BLaER1 (cell line): ENCODE measurements around the gene IFITM2.

Source experiments
- H3K27ac ChIP-seq: shearing (Covaris generic); formaldehyde crosslinking; 2 replicates; pipeline ENCODE4 v1.8.1; 2022
- H3K27me3 ChIP-seq: shearing (Covaris generic); formaldehyde crosslinking; 2 replicates; pipeline ENCODE4 v1.8.1; 2022
- H3K36me3 ChIP-seq: shearing (Covaris generic); formaldehyde crosslinking; 2 replicates; pipeline ENCODE4 v1.8.1; 2022
- H3K4me1 ChIP-seq: shearing (Covaris generic); formaldehyde crosslinking; 2 replicates; pipeline ENCODE4 v1.8.1; 2022
- H3K4me2 ChIP-seq: shearing (Covaris generic); formaldehyde crosslinking; 2 replicates; pipeline ENCODE4 v1.8.1; 2022
- H3K4me3 ChIP-seq: shearing (Covaris generic); formaldehyde crosslinking; 2 replicates; pipeline ENCODE4 v1.8.1; 2022
- H3K9ac ChIP-seq: shearing (Covaris generic); formaldehyde crosslinking; 2 replicates; pipeline ENCODE4 v1.8.1; 2022
- H3K9me3 ChIP-seq: shearing (Covaris generic); formaldehyde crosslinking; 2 replicates; pipeline ENCODE4 v1.8.1; 2022
- H4K20me1 ChIP-seq: shearing (Covaris generic); formaldehyde crosslinking; 2 replicates; pipeline ENCODE4 v1.8.1; 2022
- Cebpa-rat ChIP-seq: shearing (Covaris generic); IDR thresholded peaks from 2 replicates; pipeline ENCODE4 v1.8.1; 2022

Gene IFITM2

DNA sequence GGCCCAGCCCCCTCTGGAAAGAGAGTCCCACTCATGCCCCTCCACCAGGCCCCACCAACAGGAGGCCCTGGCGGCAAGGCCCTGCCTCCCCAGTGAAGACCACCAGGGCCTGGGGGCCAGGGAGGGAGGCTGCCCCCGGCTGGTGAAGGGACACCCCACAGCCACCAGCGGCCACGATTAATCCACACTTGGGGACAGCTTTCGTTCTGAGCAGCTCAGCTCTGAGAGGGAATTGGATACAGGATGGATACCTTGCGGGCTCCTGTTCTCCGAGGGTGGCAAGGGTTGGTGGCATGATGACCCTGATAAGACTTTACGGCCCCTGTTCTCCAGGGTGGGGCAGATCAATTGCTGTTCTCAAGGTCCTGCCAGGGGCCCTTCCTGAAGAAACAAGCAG is 36.3 kb upstream of the IFITM2 start:
- Histone ChIP-seq H3K4me3 (no peak overlapping the region), H3K9ac (peak overlapping the region; percentile 95), H3K36me3 (no peaks in the 10 kb centered on the region; the same call in 1 of the 2 replicates), H3K27ac (peak overlapping the region; percentile 99), H4K20me1 (no peaks in the 10 kb centered on the region), H3K27me3 (no peaks in the 10 kb centered on the region), H3K4me2 (peak overlapping the region; percentile 100), H3K4me1 (peaks cover 37% of the 10 kb centered on the region), H3K9me3 (peaks cover 4% of the 10 kb centered on the region; the same call in 1 of the 2 replicates)
- TF ChIP-seq Cebpa-rat = no peak

DNA sequence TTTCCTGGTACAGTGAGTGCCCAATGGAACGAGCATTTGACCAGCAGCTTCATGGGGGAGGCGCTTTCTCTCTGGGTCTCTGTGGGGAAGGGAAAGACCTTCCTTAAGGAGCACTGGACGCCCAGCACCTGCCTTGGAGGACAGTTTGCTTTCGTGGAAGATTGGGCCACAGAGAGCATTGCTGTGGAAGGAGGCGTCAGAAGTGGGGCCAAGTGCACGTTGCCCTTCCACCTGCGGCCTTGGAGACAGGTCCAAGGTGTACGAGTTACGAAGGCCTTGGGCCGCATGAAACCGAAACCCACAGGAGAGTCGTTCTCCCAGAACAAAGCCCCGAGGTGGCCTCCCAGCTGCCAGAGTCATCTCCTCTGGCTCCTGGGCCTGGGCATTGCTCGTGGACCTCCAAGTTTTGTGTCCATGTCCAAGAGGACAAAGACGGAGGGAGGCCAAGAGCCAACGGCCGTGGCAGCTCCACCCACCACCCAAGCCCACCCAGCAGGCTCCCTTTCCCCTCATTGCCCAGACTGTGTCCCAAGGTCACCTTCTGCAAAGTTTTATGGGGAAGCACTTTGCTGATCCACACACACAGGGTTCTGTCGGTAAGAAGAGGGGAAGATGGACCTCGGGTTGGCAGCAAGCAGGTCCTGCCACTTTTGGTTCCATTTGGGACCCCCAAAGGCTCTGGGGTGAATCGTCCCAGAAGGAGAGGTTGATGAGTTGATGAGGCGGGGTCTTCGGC is 35.3 kb upstream of the IFITM2 start:
- Histone ChIP-seq H3K36me3 (no peaks in the 10 kb centered on the region; the same call in 1 of the 2 replicates), H3K27me3 (no peaks in the 10 kb centered on the region; the same call in 1 of the 2 replicates), H3K4me1 (peaks cover 37% of the 10 kb centered on the region), H3K27ac (0 out of 2 replicates have a peak overlapping the region, but pooled peaks have one; percentile 99), H3K4me3 (no peak overlapping the region), H3K9ac (no peak overlapping the region), H3K9me3 (peaks cover 10% of the 10 kb centered on the region; the same call in 1 of the 2 replicates), H3K4me2 (no peak overlapping the region), H4K20me1 (no peaks in the 10 kb centered on the region)
- TF ChIP-seq Cebpa-rat = no peak

DNA sequence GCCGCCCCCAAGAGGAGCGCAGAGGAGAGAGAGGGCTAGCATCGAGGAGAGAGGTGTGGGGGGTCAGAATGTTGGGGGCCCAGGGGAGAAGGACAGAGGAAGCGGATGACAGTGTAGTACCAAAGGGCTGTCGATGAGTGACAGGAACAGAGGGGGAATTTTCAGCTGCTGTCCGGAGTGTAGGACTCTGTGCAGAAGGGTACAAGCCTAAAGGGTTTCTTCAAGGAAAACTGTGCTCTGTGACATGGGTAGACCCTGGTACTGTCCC is 34.8 kb upstream of the IFITM2 start:
- no peak for TF ChIP-seq Cebpa-rat
- Histone ChIP-seq H3K4me3 (no peak overlapping the region), H3K9ac (no peak overlapping the region), H4K20me1 (no peaks in the 10 kb centered on the region), H3K4me2 (no peak overlapping the region), H3K27me3 (peaks cover 5% of the 10 kb centered on the region), H3K9me3 (peaks cover 10% of the 10 kb centered on the region; the same call in 1 of the 2 replicates), H3K36me3 (no peaks in the 10 kb centered on the region; the same call in 1 of the 2 replicates), H3K27ac (no peak overlapping the region), H3K4me1 (peaks cover 34% of the 10 kb centered on the region)

DNA sequence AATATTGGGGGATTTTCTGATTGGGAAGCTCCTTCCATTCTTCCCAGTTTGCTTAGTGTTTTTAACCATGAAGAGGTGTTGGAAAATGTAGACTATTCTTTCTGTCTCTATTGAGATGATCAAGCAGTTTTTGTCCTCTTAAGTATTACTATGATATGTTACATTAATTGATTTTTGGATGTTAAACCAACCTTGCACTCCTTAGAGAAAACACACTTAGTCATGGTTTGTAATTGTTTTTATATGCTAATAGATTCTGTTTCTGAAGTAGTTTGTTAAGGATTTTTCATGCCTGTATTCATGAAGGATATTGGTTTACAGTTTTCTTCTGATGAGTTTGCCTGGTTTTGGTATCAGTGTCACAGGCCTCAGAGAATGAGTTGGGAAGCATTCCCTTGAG is 31.4 kb upstream of the IFITM2 start:
- no peak for TF ChIP-seq Cebpa-rat
- peaks cover 40% of the 10 kb centered on the region for H3K4me1 ChIP-seq
- H3K27me3 ChIP-seq = peaks cover 38% of the 10 kb centered on the region
- peaks cover 17% of the 10 kb centered on the region; the same call in 1 of the 2 replicates for H3K9me3 ChIP-seq
- no peak overlapping the region for H3K27ac ChIP-seq
- no peak overlapping the region for H3K4me3 ChIP-seq
- H4K20me1 ChIP-seq = peaks cover 12% of the 10 kb centered on the region
- H3K36me3 ChIP-seq = no peaks in the 10 kb centered on the region; the same call in 1 of the 2 replicates
- H3K9ac ChIP-seq = no peak overlapping the region
- H3K4me2 ChIP-seq = no peak overlapping the region

DNA sequence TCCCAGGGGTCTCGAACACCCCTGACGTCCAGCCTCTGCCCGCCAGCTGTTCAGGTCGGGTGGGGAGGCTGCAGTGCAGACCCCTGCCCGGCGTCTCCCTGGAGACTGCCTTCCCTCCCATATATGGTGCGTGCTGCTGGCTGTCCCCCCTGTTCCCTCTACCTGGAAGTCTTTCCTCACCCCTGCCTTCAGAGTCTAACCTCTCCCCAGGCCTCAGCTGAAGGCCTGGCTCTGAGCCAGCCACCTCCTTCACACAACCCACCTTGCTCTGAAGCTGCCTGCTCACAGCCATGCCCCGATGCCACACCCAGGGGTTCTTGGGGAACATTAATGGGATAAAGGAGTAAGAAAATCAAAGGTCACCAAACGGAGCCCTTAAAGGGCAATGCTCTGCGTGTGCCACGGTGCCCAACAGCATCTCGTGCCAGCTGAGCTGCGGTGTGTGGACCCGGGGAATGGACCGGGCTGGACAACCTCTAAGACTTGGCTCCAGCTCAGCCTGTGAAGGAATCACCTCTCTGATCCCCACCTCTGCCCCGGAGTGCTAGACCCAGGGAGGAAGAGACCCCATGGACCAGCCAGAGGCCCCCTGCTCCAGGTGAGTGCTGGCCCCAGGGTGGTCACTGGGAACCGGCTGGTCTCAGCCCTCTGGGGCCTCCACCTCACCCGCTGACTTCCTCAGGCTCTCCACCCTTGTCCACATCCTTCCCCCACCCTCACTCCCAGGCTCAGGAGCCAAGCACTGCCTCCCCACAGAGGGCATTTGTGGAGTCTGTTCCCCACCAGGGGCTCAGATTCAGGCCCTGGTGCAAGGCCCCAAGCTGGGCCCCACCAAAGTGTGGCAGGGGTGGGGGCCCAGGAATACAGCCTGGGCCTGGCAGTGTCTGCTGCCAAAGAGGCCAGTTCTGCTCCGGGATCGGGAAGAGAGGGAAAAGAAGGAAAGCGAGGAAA is 29.3 kb upstream of the IFITM2 start, which contains the start of gene NLRP6:
Gene NLRP6 (plus strand): TSS at position 407 of the 951 bp plus-strand sequence. CDS start 163 bp downstream, at position 570.
- TF ChIP-seq Cebpa-rat = no peak
- H3K27ac ChIP-seq = no peak within 1 kb of the TSS
- H3K4me2 ChIP-seq = peak within 1 kb of the TSS; percentile 71
- H3K4me1 ChIP-seq = peaks cover 40% of the 10 kb centered on the region
- no peak within 1 kb of the TSS for H3K9ac ChIP-seq
- peaks cover 59% of the 10 kb centered on the region for H3K27me3 ChIP-seq
- H3K4me3 ChIP-seq = peak within 1 kb of the TSS; percentile 53
- peaks cover 17% of the 10 kb centered on the region; the same call in 1 of the 2 replicates for H3K9me3 ChIP-seq
- H3K36me3 ChIP-seq = no peaks in the 10 kb centered on the region
- peaks cover 27% of the 10 kb centered on the region for H4K20me1 ChIP-seq

DNA sequence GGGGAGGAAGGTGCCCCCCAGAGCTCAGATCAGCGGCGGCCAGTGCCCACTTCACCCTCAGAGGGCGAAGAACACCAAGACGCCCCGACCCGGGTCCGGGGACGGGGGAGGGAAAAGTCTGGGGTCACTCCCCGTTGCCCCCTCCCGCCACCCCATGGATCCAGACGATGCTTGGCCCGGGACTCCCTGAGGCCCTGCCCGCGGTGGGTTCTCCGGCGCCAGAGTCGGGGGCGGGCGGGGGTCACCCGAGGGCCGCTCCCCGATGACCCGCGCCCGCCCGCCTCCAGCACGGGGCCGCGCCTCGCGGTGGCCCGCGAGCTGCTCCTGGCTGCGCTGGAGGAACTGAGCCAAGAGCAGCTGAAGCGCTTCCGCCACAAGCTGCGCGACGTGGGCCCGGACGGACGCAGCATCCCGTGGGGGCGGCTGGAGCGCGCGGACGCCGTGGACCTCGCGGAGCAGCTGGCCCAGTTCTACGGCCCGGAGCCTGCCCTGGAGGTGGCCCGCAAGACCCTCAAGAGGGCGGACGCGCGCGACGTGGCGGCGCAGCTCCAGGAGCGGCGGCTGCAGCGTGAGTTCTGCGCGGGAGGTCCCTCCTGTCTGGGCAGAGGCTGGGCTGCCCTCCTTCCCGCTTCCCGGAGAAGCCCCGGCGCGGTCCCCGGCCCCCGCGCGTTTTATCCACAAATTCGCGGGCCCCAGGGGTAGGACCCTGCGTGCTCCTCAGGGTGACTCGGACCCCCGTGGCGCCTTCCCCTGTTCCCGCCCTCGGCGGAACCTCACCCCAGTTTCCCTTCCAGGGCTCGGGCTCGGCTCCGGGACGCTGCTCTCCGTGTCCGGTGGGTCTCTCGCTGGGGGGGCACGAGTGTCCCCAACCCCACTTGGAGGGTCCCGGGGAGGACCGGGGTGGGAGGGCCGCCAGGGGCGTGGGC is 28.3 kb upstream of the IFITM2 start:
- Histone ChIP-seq H3K27ac (no peak overlapping the region), H4K20me1 (peaks cover 27% of the 10 kb centered on the region), H3K36me3 (no peaks in the 10 kb centered on the region), H3K4me3 (peak overlapping the region; percentile 53), H3K27me3 (peaks cover 69% of the 10 kb centered on the region), H3K9me3 (peaks cover 17% of the 10 kb centered on the region; the same call in 1 of the 2 replicates), H3K9ac (no peak overlapping the region), H3K4me2 (peak overlapping the region; percentile 71), H3K4me1 (peaks cover 40% of the 10 kb centered on the region)
- no peak for TF ChIP-seq Cebpa-rat

DNA sequence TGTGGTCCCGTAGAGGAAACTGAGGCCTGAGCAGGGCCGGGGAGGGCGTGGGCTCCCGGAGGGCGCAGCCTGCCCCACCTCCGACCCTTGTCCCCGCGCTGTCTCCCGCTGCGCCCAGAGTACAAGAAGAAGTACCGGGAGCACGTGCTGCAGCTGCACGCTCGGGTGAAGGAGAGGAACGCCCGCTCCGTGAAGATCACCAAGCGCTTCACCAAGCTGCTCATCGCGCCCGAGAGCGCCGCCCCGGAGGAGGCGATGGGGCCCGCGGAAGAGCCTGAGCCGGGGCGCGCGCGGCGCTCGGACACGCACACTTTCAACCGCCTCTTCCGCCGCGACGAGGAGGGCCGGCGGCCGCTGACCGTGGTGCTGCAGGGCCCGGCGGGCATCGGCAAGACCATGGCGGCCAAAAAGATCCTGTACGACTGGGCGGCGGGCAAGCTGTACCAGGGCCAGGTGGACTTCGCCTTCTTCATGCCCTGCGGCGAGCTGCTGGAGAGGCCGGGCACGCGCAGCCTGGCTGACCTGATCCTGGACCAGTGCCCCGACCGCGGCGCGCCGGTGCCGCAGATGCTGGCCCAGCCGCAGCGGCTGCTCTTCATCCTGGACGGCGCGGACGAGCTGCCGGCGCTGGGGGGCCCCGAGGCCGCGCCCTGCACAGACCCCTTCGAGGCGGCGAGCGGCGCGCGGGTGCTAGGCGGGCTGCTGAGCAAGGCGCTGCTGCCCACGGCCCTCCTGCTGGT is 27.5 kb upstream of the IFITM2 start:
- H3K27ac ChIP-seq = no peak overlapping the region
- H3K9ac ChIP-seq = no peak overlapping the region
- H3K27me3 ChIP-seq = peaks cover 77% of the 10 kb centered on the region
- H3K4me3 ChIP-seq = peak overlapping the region; percentile 53
- peak overlapping the region; percentile 71 for H3K4me2 ChIP-seq
- H4K20me1 ChIP-seq = peaks cover 27% of the 10 kb centered on the region
- no peak for TF ChIP-seq Cebpa-rat
- H3K9me3 ChIP-seq = peaks cover 17% of the 10 kb centered on the region; the same call in 1 of the 2 replicates
- peaks cover 40% of the 10 kb centered on the region for H3K4me1 ChIP-seq
- H3K36me3 ChIP-seq = no peaks in the 10 kb centered on the region

DNA sequence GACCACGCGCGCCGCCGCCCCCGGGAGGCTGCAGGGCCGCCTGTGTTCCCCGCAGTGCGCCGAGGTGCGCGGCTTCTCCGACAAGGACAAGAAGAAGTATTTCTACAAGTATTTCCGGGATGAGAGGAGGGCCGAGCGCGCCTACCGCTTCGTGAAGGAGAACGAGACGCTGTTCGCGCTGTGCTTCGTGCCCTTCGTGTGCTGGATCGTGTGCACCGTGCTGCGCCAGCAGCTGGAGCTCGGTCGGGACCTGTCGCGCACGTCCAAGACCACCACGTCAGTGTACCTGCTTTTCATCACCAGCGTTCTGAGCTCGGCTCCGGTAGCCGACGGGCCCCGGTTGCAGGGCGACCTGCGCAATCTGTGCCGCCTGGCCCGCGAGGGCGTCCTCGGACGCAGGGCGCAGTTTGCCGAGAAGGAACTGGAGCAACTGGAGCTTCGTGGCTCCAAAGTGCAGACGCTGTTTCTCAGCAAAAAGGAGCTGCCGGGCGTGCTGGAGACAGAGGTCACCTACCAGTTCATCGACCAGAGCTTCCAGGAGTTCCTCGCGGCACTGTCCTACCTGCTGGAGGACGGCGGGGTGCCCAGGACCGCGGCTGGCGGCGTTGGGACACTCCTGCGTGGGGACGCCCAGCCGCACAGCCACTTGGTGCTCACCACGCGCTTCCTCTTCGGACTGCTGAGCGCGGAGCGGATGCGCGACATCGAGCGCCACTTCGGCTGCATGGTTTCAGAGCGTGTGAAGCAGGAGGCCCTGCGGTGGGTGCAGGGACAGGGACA is 26.7 kb upstream of the IFITM2 start:
- no peak overlapping the region for H3K9ac ChIP-seq
- peak overlapping the region; percentile 71 for H3K4me2 ChIP-seq
- no peak for TF ChIP-seq Cebpa-rat
- peak overlapping the region; percentile 53; the same call in 1 of the 2 replicates for H3K4me3 ChIP-seq
- no peak overlapping the region for H3K27ac ChIP-seq
- peaks cover 40% of the 10 kb centered on the region for H3K4me1 ChIP-seq
- no peaks in the 10 kb centered on the region for H3K36me3 ChIP-seq
- peaks cover 17% of the 10 kb centered on the region; the same call in 1 of the 2 replicates for H3K9me3 ChIP-seq
- H4K20me1 ChIP-seq = peaks cover 27% of the 10 kb centered on the region
- H3K27me3 ChIP-seq = peaks cover 85% of the 10 kb centered on the region
